ENCODE results near the gene DBN1.

The DBN1 gene

GRCh38 chr5:177440990-177441780 is 32.2 kb downstream of the DBN1 start:
- H3K9ac ChIP-seq (ENCODE audit: low read depth, low read length), result no peak overlapping the region
- H3K36me3 ChIP-seq (ENCODE audit: insufficient read depth, low read depth, low read length), result peaks cover 16% of the 10 kb centered on the region
- H3K4me3 ChIP-seq (ENCODE audit: low read length), result no peak overlapping the region

GRCh38 chr5:177440211-177440989 is 33.0 kb downstream of the DBN1 start:
- Histone ChIP-seq H3K9ac (ENCODE audit: low read depth, low read length) (no peak overlapping the region), H3K4me3 (ENCODE audit: low read length) (no peak overlapping the region), H3K4me1 (ENCODE audit: insufficient read depth, low read length) (peaks cover 5% of the 10 kb centered on the region; the same call in 1 of the 2 replicates), H3K9me3 (ENCODE audit: insufficient read depth, low read depth, low read length) (no peaks in the 10 kb centered on the region), H3K27ac (ENCODE audit: low read length) (no peak overlapping the region), H3K36me3 (ENCODE audit: insufficient read depth, low read depth, low read length) (peaks cover 21% of the 10 kb centered on the region), H3K27me3 (ENCODE audit: insufficient read depth, low read length) (peaks cover 14% of the 10 kb centered on the region)

More at GRCh38 chr5:177440990-177441780, 32.2 kb downstream of the DBN1 start:
- H3K27me3 ChIP-seq (ENCODE audit: insufficient read depth, low read length), result peaks cover 22% of the 10 kb centered on the region
- no peak overlapping the region for H3K27ac ChIP-seq (ENCODE audit: low read length)
- H3K4me1 ChIP-seq (ENCODE audit: insufficient read depth, low read length), result peaks cover 5% of the 10 kb centered on the region; the same call in 1 of the 2 replicates
- no peaks in the 10 kb centered on the region for H3K9me3 ChIP-seq (ENCODE audit: insufficient read depth, low read depth, low read length)

- no peak overlapping the region for H3K27ac ChIP-seq (ENCODE audit: low read length)
- H3K4me1 ChIP-seq (ENCODE audit: insufficient read depth, low read length), result peaks cover 5% of the 10 kb centered on the region; the same call in 1 of the 2 replicates
- H3K36me3 ChIP-seq (ENCODE audit: insufficient read depth, low read depth, low read length), result peaks cover 29% of the 10 kb centered on the region
- H3K4me3 ChIP-seq (ENCODE audit: low read length), result no peak overlapping the region
- H3K27me3 ChIP-seq (ENCODE audit: insufficient read depth, low read length), result peaks cover 6% of the 10 kb centered on the region; the same call in 1 of the 2 replicates
- H3K9ac ChIP-seq (ENCODE audit: low read depth, low read length), result no peak overlapping the region
- H3K9me3 ChIP-seq (ENCODE audit: insufficient read depth, low read depth, low read length), result no peaks in the 10 kb centered on the region
Measured at GRCh38 chr5:177439518-177440053, 33.8 kb downstream of the DBN1 start.

- H3K9me3 ChIP-seq (ENCODE audit: insufficient read depth, low read depth, low read length), result no peaks in the 10 kb centered on the region
- no peaks in the 10 kb centered on the region; the same call in 1 of the 2 replicates for H3K27me3 ChIP-seq (ENCODE audit: insufficient read depth, low read length)
- no peak overlapping the region for H3K9ac ChIP-seq (ENCODE audit: low read depth, low read length)
- no peak overlapping the region for H3K27ac ChIP-seq (ENCODE audit: low read length)
- H3K4me1 ChIP-seq (ENCODE audit: insufficient read depth, low read length), result peaks cover 5% of the 10 kb centered on the region; the same call in 1 of the 2 replicates
- H3K4me3 ChIP-seq (ENCODE audit: low read length), result no peak overlapping the region
- peaks cover 40% of the 10 kb centered on the region for H3K36me3 ChIP-seq (ENCODE audit: insufficient read depth, low read depth, low read length)
Measured at GRCh38 chr5:177438468-177438867, 35.0 kb downstream of the DBN1 start.

- Histone ChIP-seq H3K4me3 (ENCODE audit: low read length) (no peak overlapping the region), H3K4me1 (ENCODE audit: insufficient read depth, low read length) (peaks cover 5% of the 10 kb centered on the region; the same call in 1 of the 2 replicates), H3K9me3 (ENCODE audit: insufficient read depth, low read depth, low read length) (no peaks in the 10 kb centered on the region), H3K36me3 (ENCODE audit: insufficient read depth, low read depth, low read length) (peaks cover 48% of the 10 kb centered on the region), H3K27ac (ENCODE audit: low read length) (no peak overlapping the region), H3K27me3 (ENCODE audit: insufficient read depth, low read length) (no peaks in the 10 kb centered on the region), H3K9ac (ENCODE audit: low read depth, low read length) (no peak overlapping the region)
Measured at GRCh38 chr5:177437623-177438022, 35.8 kb downstream of the DBN1 start.

- Histone ChIP-seq H3K9ac (ENCODE audit: low read depth, low read length) (no peak overlapping the region), H3K36me3 (ENCODE audit: insufficient read depth, low read depth, low read length) (peaks cover 64% of the 10 kb centered on the region)
Measured at GRCh38 chr5:177435847-177436536, 37.4 kb downstream of the DBN1 start.

GRCh38 chr5:177434942-177435738 is 38.3 kb downstream of the DBN1 start:
- Histone ChIP-seq H3K27me3 (ENCODE audit: insufficient read depth, low read length) (no peaks in the 10 kb centered on the region), H3K4me3 (ENCODE audit: low read length) (no peak overlapping the region), H3K4me1 (ENCODE audit: insufficient read depth, low read length) (peaks cover 5% of the 10 kb centered on the region; the same call in 1 of the 2 replicates), H3K27ac (ENCODE audit: low read length) (no peak overlapping the region), H3K36me3 (ENCODE audit: insufficient read depth, low read depth, low read length) (peaks cover 72% of the 10 kb centered on the region), H3K9ac (ENCODE audit: low read depth, low read length) (no peak overlapping the region), H3K9me3 (ENCODE audit: insufficient read depth, low read depth, low read length) (no peaks in the 10 kb centered on the region)

More at GRCh38 chr5:177435847-177436536, 37.4 kb downstream of the DBN1 start:
- H3K4me1 ChIP-seq (ENCODE audit: insufficient read depth, low read length), result peaks cover 5% of the 10 kb centered on the region; the same call in 1 of the 2 replicates
- no peaks in the 10 kb centered on the region for H3K27me3 ChIP-seq (ENCODE audit: insufficient read depth, low read length)
- H3K27ac ChIP-seq (ENCODE audit: low read length), result no peak overlapping the region
- no peaks in the 10 kb centered on the region for H3K9me3 ChIP-seq (ENCODE audit: insufficient read depth, low read depth, low read length)
- no peak overlapping the region for H3K4me3 ChIP-seq (ENCODE audit: low read length)

GRCh38 chr5:177434437-177434836 is 39.0 kb downstream of the DBN1 start:
- H3K4me3 ChIP-seq (ENCODE audit: low read length), result no peak overlapping the region
- no peaks in the 10 kb centered on the region for H3K4me1 ChIP-seq (ENCODE audit: insufficient read depth, low read length)
- H3K36me3 ChIP-seq (ENCODE audit: insufficient read depth, low read depth, low read length), result peaks cover 79% of the 10 kb centered on the region
- no peaks in the 10 kb centered on the region for H3K9me3 ChIP-seq (ENCODE audit: insufficient read depth, low read depth, low read length)
- no peak overlapping the region for H3K27ac ChIP-seq (ENCODE audit: low read length)
- no peak overlapping the region for H3K9ac ChIP-seq (ENCODE audit: low read depth, low read length)
- no peaks in the 10 kb centered on the region for H3K27me3 ChIP-seq (ENCODE audit: insufficient read depth, low read length)

- Histone ChIP-seq H3K9me3 (ENCODE audit: insufficient read depth, low read depth, low read length) (no peaks in the 10 kb centered on the region), H3K36me3 (ENCODE audit: insufficient read depth, low read depth, low read length) (peaks cover 77% of the 10 kb centered on the region), H3K4me1 (ENCODE audit: insufficient read depth, low read length) (no peaks in the 10 kb centered on the region), H3K9ac (ENCODE audit: low read depth, low read length) (no peak overlapping the region), H3K4me3 (ENCODE audit: low read length) (no peak overlapping the region), H3K27ac (ENCODE audit: low read length) (no peak overlapping the region), H3K27me3 (ENCODE audit: insufficient read depth, low read length) (no peaks in the 10 kb centered on the region)
Measured at GRCh38 chr5:177433658-177434217, 39.7 kb downstream of the DBN1 start.

- Histone ChIP-seq H3K9ac (ENCODE audit: low read depth, low read length) (no peak overlapping the region), H3K4me3 (ENCODE audit: low read length) (no peak overlapping the region), H3K9me3 (ENCODE audit: insufficient read depth, low read depth, low read length) (no peaks in the 10 kb centered on the region), H3K4me1 (ENCODE audit: insufficient read depth, low read length) (no peaks in the 10 kb centered on the region), H3K27me3 (ENCODE audit: insufficient read depth, low read length) (no peaks in the 10 kb centered on the region), H3K36me3 (ENCODE audit: insufficient read depth, low read depth, low read length) (peaks cover 71% of the 10 kb centered on the region), H3K27ac (ENCODE audit: low read length) (no peak overlapping the region)
Measured at GRCh38 chr5:177432839-177433657, 40.4 kb downstream of the DBN1 start.

Data from iPS-20b (cell line).